GM12878 (cell line): ENCODE results near the gene CADPS. TPM values are rescaled to one million over a fixed set of nuclear protein-coding genes. Genes with fewer than 3 reads are reported as not detected.

Experiments
- ATAC-seq: fragments of 200-7000 bp; cut with Tn5 transposase; 3 replicates; pipeline ENCODE4 v1.9.1; 2020; ENCODE audit warnings: mild to moderate bottlenecking, moderate library complexity
- BruUV-seq: library from RNA; stranded (reverse); fragments of 400-500 nt; replicated peaks from 2 replicates; lab custom pipeline; 2021; lab: Mats Ljungman, UMichigan
- CTCF ChIA-PET: fragments of 300-600 bp; sonication (Branson Sonifier 250); formaldehyde crosslinking; extraction: SDS; loops from one replicate; lab custom pipeline; 2021; ENCODE audit warnings: inconsistent platforms; lab: Yijun Ruan, JAX
- POLR2A ChIA-PET: fragments of 350-600 bp; formaldehyde crosslinking; extraction: SDS; loops from one replicate; lab custom pipeline; 2021; ENCODE audit warnings: inconsistent platforms; lab: Charles Lee
- RAD21 ChIA-PET: fragments of 300-600 bp; sonication (Branson Sonifier 250); formaldehyde crosslinking; loops from one replicate; lab custom pipeline; 2023; ENCODE audit warnings: antibody characterized with exemption; ENCODE audit not compliant: unreplicated experiment; lab: Charles Lee
- SMC1A ChIA-PET: fragments of 300-600 bp; sonication (Branson Sonifier 250); formaldehyde crosslinking; loops from one replicate; lab custom pipeline; 2023; ENCODE audit not compliant: unreplicated experiment, uncharacterized antibody; lab: Charles Lee
- DNase-seq: peaks from one replicate; pipeline ENCODE4 v3.0.0-alpha.2; 2011; ENCODE audit warnings: low read depth, low spot score
- FAIRE-seq: peaks from 3 replicates; lab custom pipeline; 2011; peaks lifted over from hg19 to GRCh38; lab: Jason Lieb, UNC
- H2AFZ ChIP-seq: 2 replicates; pipeline ENCODE4 v1.6.0; 2011; ENCODE audit warnings: low read depth, low read length, control low read depth; ENCODE audit not compliant: control insufficient read depth
- H3K27ac ChIP-seq: 2 replicates; pipeline ENCODE4 v1.5.1; 2011; ENCODE audit warnings: control low read depth; ENCODE audit not compliant: control insufficient read depth, insufficient read depth
- H3K27me3 ChIP-seq, 2 experiments: replicated peaks in 1 of 2; 2 replicates each; pipeline versions ENCODE4 v1.6.0 to v1.6.1; 2011; ENCODE audit warnings: low read length in 1 of 2; ENCODE audit not compliant: control insufficient read depth in 2 of 2, insufficient read depth in 2 of 2
- H3K36me3 ChIP-seq, 2 experiments: 2 replicates each; pipeline ENCODE4 v1.5.1; 2011; ENCODE audit warnings: low read length in 1 of 2; ENCODE audit not compliant: control insufficient read depth in 2 of 2, insufficient read depth in 2 of 2
- H3K4me1 ChIP-seq: 2 replicates; pipeline ENCODE4 v1.6.1; 2011; ENCODE audit warnings: mild to moderate bottlenecking, low read length, moderate library complexity, mixed read lengths; ENCODE audit not compliant: control insufficient read depth, insufficient read depth
- H3K4me2 ChIP-seq: 2 replicates; pipeline ENCODE4 v1.6.0; 2011; ENCODE audit warnings: control low read depth; ENCODE audit not compliant: control insufficient read depth, insufficient read depth
- H3K4me3 ChIP-seq: fragments of 200-600 bp; sonication (generic); 2 replicates; pipeline ENCODE4 v1.5.1; 2016
- H3K79me2 ChIP-seq: 2 replicates; pipeline ENCODE4 v1.6.0; 2011; ENCODE audit warnings: low read length; ENCODE audit not compliant: control insufficient read depth, insufficient read depth
- H3K9ac ChIP-seq: 2 replicates; pipeline ENCODE4 v1.8.0; 2011; ENCODE audit warnings: low read length, control low read depth, mixed read lengths; ENCODE audit not compliant: control insufficient read depth, insufficient read depth
- H3K9me3 ChIP-seq: replicated peaks from 3 replicates; pipeline ENCODE4 v1.5.1; 2011; ENCODE audit warnings: mild to moderate bottlenecking, low read length; ENCODE audit not compliant: control insufficient read depth, insufficient read depth
- H4K20me1 ChIP-seq: 2 replicates; pipeline ENCODE4 v1.6.0; 2011; ENCODE audit not compliant: control insufficient read depth, insufficient read depth
- in situ Hi-C: fragments of 300-500 bp; cut with MboI; formaldehyde crosslinking; loops from 9 replicates; pipeline ENCODE4 v1.14.3; 2018; ENCODE audit warnings: mixed read lengths
- intact Hi-C: fragments of 100-400 bp; cut with micrococcal nuclease; formaldehyde crosslinking; loops from one replicate; pipeline ENCODE4 v1.14.2; 2022; ENCODE audit not compliant: unreplicated experiment
- polyA plus RNA-seq, 11 experiments: library from polyadenylated mRNA; depleted of rRNA in 4 of 11; unstranded in 6 of 11; stranded (reverse) in 5 of 11; fragments of >200 nt; fragmentation: Nextera tagmentation in 4 of 11; fragmentation: Illumina TruSeq in 1 of 11; extraction: Ambion mirVana in 4 of 11; extraction: Trizol in 1 of 11; gene quantifications; 1 replicate in 1 of 11; 2 replicates in 10 of 11; pipeline versions ENCODE4 v1.2.1 to v1.2.3, GENCODE V29; 2011 to 2016; ENCODE audit warnings: inconsistent platforms in 2 of 11, missing spikeins in 2 of 11, low read depth in 1 of 11
- total RNA-seq, 4 experiments: library from RNA; depleted of rRNA in 3 of 4; stranded (reverse); fragments of >200 nt in 3 of 4; fragmentation: Illumina TruSeq in 1 of 4; extraction: Trizol in 1 of 4; gene quantifications; 2 replicates each; pipeline versions ENCODE4 v1.2.1 to v1.2.3, GENCODE V29; 2013 to 2021
- TF ChIP-seq, protein P1 (sequence below): IDR thresholded peaks from 2 replicates; pipeline ENCODE4 v1.6.1; 2012; ENCODE audit warnings: mild to moderate bottlenecking, low read depth, low read length

CADPS gene
- total and polyA plus RNA-seq, 10 of the 15 experiments (the other 5 are each of a cell fraction or from before 2014, with no cell fraction given): 0.20 TPM; not detected in 9

DNA sequence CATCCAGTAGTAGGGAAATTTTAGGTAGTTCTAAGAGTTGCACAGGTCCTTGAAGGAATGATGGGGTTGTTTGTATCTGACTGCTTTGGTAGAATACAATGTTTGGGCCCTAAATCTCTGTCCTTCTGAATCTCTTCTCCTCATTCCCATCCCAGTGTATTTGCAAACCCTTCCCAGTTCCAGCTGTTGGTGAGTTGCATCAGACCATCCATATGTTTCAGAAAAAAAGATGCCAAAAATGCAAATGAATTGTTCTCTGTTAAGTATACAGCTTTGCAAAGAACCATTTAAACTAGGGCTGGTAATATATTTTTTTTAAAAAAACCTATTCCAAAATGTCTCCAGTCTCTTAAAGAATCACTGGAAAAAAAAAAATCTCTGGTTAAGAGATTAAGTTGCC, 251.0 kb downstream of the CADPS start:
- no peak for ATAC-seq
- Histone ChIP-seq H3K9me3 (no peaks in the 10 kb centered on the region), H2AFZ (peak overlapping the region; percentile 1; the same call in 1 of the 2 replicates), H3K4me2 (no peak overlapping the region), H4K20me1 (no peaks in the 10 kb centered on the region), H3K4me3 (no peak overlapping the region), H3K4me1 (no peaks in the 10 kb centered on the region; the same call in 1 of the 2 replicates), H3K79me2 (no peaks in the 10 kb centered on the region), H3K27me3 (no peaks in the 10 kb centered on the region), H3K27ac (no peak overlapping the region), H3K9ac (no peak overlapping the region), H3K36me3 (no peaks in the 10 kb centered on the region)
- no TSS peak for BruUV-seq
- SMC1A ChIA-PET: interaction anchor here (0.6 to 1.1 kb wide), 2 partner anchors 19 to 238 kb away, joined by 3 read pairs; no protein-coding TSS in a partner anchor
- FAIRE-seq: no peak
- POLR2A ChIA-PET: no interaction called here
- DNase-seq: no peak
- intact Hi-C loops: loop anchor here (2.0 to 5.0 kb wide), 2 partner anchors 605 to 1193 kb away; partner anchors contain the start of gene C3orf49
- RAD21 ChIA-PET: interaction anchor here (0.6 kb wide), 1 partner anchor 181 kb away, joined by 3 read pairs; no protein-coding TSS in a partner anchor
- CTCF ChIA-PET: interaction anchor here (0.7 to 2.2 kb wide), 4 partner anchors 569 to 1194 kb away, joined by 3 to 7 read pairs (median 3); partner anchors contain the start of gene C3orf49
- TF ChIP-seq, protein P1, sequence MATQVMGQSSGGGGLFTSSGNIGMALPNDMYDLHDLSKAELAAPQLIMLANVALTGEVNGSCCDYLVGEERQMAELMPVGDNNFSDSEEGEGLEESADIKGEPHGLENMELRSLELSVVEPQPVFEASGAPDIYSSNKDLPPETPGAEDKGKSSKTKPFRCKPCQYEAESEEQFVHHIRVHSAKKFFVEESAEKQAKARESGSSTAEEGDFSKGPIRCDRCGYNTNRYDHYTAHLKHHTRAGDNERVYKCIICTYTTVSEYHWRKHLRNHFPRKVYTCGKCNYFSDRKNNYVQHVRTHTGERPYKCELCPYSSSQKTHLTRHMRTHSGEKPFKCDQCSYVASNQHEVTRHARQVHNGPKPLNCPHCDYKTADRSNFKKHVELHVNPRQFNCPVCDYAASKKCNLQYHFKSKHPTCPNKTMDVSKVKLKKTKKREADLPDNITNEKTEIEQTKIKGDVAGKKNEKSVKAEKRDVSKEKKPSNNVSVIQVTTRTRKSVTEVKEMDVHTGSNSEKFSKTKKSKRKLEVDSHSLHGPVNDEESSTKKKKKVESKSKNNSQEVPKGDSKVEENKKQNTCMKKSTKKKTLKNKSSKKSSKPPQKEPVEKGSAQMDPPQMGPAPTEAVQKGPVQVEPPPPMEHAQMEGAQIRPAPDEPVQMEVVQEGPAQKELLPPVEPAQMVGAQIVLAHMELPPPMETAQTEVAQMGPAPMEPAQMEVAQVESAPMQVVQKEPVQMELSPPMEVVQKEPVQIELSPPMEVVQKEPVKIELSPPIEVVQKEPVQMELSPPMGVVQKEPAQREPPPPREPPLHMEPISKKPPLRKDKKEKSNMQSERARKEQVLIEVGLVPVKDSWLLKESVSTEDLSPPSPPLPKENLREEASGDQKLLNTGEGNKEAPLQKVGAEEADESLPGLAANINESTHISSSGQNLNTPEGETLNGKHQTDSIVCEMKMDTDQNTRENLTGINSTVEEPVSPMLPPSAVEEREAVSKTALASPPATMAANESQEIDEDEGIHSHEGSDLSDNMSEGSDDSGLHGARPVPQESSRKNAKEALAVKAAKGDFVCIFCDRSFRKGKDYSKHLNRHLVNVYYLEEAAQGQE: no peak
- in situ Hi-C loops: loop anchor here (25.0 kb wide), 1 partner anchor 1188 kb away; the partner anchor contains the start of gene C3orf49
